ENCODE results near the gene CDR2L. TPM values are rescaled to one million over a fixed set of nuclear protein-coding genes. Genes with fewer than 3 reads are reported as not detected.
"Not testable (repeated sequence)": the region's sequence is repeated elsewhere in the genome, so short reads cannot be mapped to it uniquely, and the experiment has no call there.

Gene CDR2L
- polyA plus RNA-seq, 12 donors: 4.5 to 12.6 (median 7.0) TPM; not detected in 1

- DNase-seq: no peak
These were observed 20.9 kb downstream of the CDR2L start for GRCh38 chr17:75008373-75008772.

- no peak for DNase-seq
These were observed 21.8 kb downstream of the CDR2L start for GRCh38 chr17:75009139-75009724.

- DNase-seq: peak; percentile 72
These were observed 23.4 kb downstream of the CDR2L start for GRCh38 chr17:75010683-75011400.

- peak; percentile 76 for DNase-seq
These were observed 24.1 kb downstream of the CDR2L start for GRCh38 chr17:75011401-75012095.

- no peak for DNase-seq
These were observed 24.6 kb downstream of the CDR2L start for GRCh38 chr17:75012096-75012345.

- peak; percentile 85 for DNase-seq
These were observed 25.1 kb downstream of the CDR2L start, which contains the start of gene MRPL58 for GRCh38 chr17:75012346-75013091. MRPL58 (plus strand) TSS chr17:75012670; CDS start chr17:75012687, 17 bp downstream.

- DNase-seq: no peak
These were observed 25.7 kb downstream of the CDR2L start for GRCh38 chr17:75013092-75013559.

GRCh38 chr17:75019146-75019545, 31.7 kb downstream of the CDR2L start:
- no peak for DNase-seq

- no peak for DNase-seq
These were observed 32.3 kb downstream of the CDR2L start for GRCh38 chr17:75019710-75020109.

- DNase-seq: no peak
These were observed 33.1 kb downstream of the CDR2L start for GRCh38 chr17:75020331-75021110.

GRCh38 chr17:75024686-75025397, 37.4 kb downstream of the CDR2L start:
- no peak for DNase-seq

GRCh38 chr17:75025398-75025734, 37.9 kb downstream of the CDR2L start:
- DNase-seq: not testable (repeated sequence)

GRCh38 chr17:75026650-75027049, 39.2 kb downstream of the CDR2L start:
- DNase-seq: not testable (repeated sequence)

GRCh38 chr17:75030161-75030560, 42.7 kb downstream of the CDR2L start:
- no peak for DNase-seq

- peak; percentile 83 for DNase-seq
These were observed 44.7 kb downstream of the CDR2L start for GRCh38 chr17:75031972-75032719.

GRCh38 chr17:75032720-75033280, 45.4 kb downstream of the CDR2L start:
- DNase-seq: peak; percentile 28

- peak; percentile 96 for DNase-seq
These were observed 46.2 kb downstream of the CDR2L start for GRCh38 chr17:75033346-75034235.

- DNase-seq: peak; percentile 92
These were observed 46.9 kb downstream of the CDR2L start for GRCh38 chr17:75034236-75034908.
